Loucy (cell line): ENCODE data around the gene RNF149.
A peak's percentile ranks its signal among the peaks of the same experiment; 100 is the strongest.

ENCODE experiments used
- H2AFZ ChIP-seq: fragments of 200-600 bp; sonication (generic); 2 replicates; pipeline ENCODE4 v1.6.0; 2016; ENCODE audit warnings: antibody characterized with exemption, mild to moderate bottlenecking, low read length, moderate library complexity
- H3F3A ChIP-seq: fragments of 200-600 bp; 2 replicates; pipeline ENCODE4 v1.6.0; 2016; ENCODE audit warnings: antibody characterized with exemption, low read depth, mild to moderate bottlenecking
- H3K27me3 ChIP-seq: fragments of 200-600 bp; sonication (generic); 2 replicates; pipeline ENCODE4 v1.6.1; 2014; ENCODE audit warnings: low read length, mild to moderate bottlenecking; ENCODE audit not compliant: insufficient read depth, poor library complexity, severe bottlenecking
- H3K36me3 ChIP-seq: fragments of 200-600 bp; sonication (generic); 2 replicates; pipeline ENCODE4 v1.6.1; 2016; ENCODE audit warnings: low read length; ENCODE audit not compliant: insufficient read depth
- H3K4me1 ChIP-seq: fragments of 200-600 bp; sonication (generic); 2 replicates; pipeline ENCODE4 v1.5.1; 2014; ENCODE audit warnings: low read length, mild to moderate bottlenecking; ENCODE audit not compliant: insufficient read depth, poor library complexity, severe bottlenecking
- H3K4me2 ChIP-seq: fragments of 200-600 bp; sonication (generic); 2 replicates; pipeline ENCODE4 v1.6.0; 2014; ENCODE audit warnings: antibody characterized with exemption, low read length, low read depth, mild to moderate bottlenecking; ENCODE audit not compliant: poor library complexity, severe bottlenecking
- H3K4me3 ChIP-seq: fragments of 200-600 bp; sonication (generic); 2 replicates; pipeline ENCODE4 v1.5.1; 2014; ENCODE audit warnings: low read length, mild to moderate bottlenecking, mixed read lengths; ENCODE audit not compliant: poor library complexity, severe bottlenecking
- H3K79me2 ChIP-seq: fragments of 200-600 bp; sonication (generic); 2 replicates; pipeline ENCODE4 v1.6.1; 2014; ENCODE audit warnings: low read length; ENCODE audit not compliant: insufficient read depth
- H3K9ac ChIP-seq: fragments of 200-600 bp; sonication (generic); 2 replicates; pipeline ENCODE4 v1.6.0; 2014; ENCODE audit warnings: mild to moderate bottlenecking, low read depth, low read length, moderate library complexity; ENCODE audit not compliant: poor library complexity, severe bottlenecking
- H3K9me2 ChIP-seq: fragments of 200-600 bp; sonication (generic); replicated peaks from 2 replicates; pipeline ENCODE4 v1.6.1; 2016; ENCODE audit warnings: low read depth, low read length, mixed read lengths
- H3K9me3 ChIP-seq: fragments of 200-600 bp; sonication (generic); 2 replicates; pipeline ENCODE4 v1.6.1; 2014; ENCODE audit warnings: mild to moderate bottlenecking, antibody characterized with exemption, low read length, low read depth; ENCODE audit not compliant: insufficient read depth
- H4K20me1 ChIP-seq: fragments of 200-600 bp; sonication (generic); 2 replicates; pipeline ENCODE4 v1.6.0; 2014; ENCODE audit warnings: antibody characterized with exemption, low read length, mild to moderate bottlenecking; ENCODE audit not compliant: insufficient read depth, poor library complexity, severe bottlenecking
- CTCF ChIP-seq: fragments of 200-600 bp; sonication (generic); conservative IDR thresholded peaks from 2 replicates; pipeline ENCODE4 v1.5.1; 2014; ENCODE audit warnings: mild to moderate bottlenecking, antibody characterized with exemption, low read length
- EZH2phosphoT487 ChIP-seq: fragments of 200-600 bp; IDR thresholded peaks from 2 replicates; pipeline ENCODE4 v1.6.1; 2018; ENCODE audit warnings: antibody characterized with exemption, mild to moderate bottlenecking, moderate library complexity, borderline replicate concordance

The RNF149 gene

GRCh38 chr2:101351207-101351606, 42.7 kb upstream of the RNF149 start:
- Histone ChIP-seq H3F3A (no peaks in the 10 kb centered on the region), H3K36me3 (no peaks in the 10 kb centered on the region), H3K4me1 (peaks cover 5% of the 10 kb centered on the region), H3K4me2 (no peak overlapping the region), H3K9ac (no peak overlapping the region), H3K9me3 (no peaks in the 10 kb centered on the region), H4K20me1 (no peaks in the 10 kb centered on the region), H3K27me3 (no peaks in the 10 kb centered on the region), H3K9me2 (no peaks in the 10 kb centered on the region), H2AFZ (no peak overlapping the region), H3K4me3 (no peak overlapping the region), H3K79me2 (no peaks in the 10 kb centered on the region)
- TF ChIP-seq EZH2phosphoT487 (no peak), CTCF (no peak)

GRCh38 chr2:101349893-101350662, 41.6 kb upstream of the RNF149 start:
- Histone ChIP-seq H3K79me2 (no peaks in the 10 kb centered on the region), H3K4me3 (no peak overlapping the region), H3K4me2 (no peak overlapping the region), H3F3A (no peaks in the 10 kb centered on the region), H2AFZ (peak overlapping the region; percentile 71; the same call in 1 of the 2 replicates), H3K9me3 (no peaks in the 10 kb centered on the region), H4K20me1 (no peaks in the 10 kb centered on the region), H3K27me3 (no peaks in the 10 kb centered on the region), H3K9ac (no peak overlapping the region), H3K4me1 (peaks cover 5% of the 10 kb centered on the region), H3K9me2 (no peaks in the 10 kb centered on the region), H3K36me3 (no peaks in the 10 kb centered on the region)
- TF ChIP-seq CTCF = peak; percentile 51
- no peak for TF ChIP-seq EZH2phosphoT487

- Histone ChIP-seq H3K4me1 (peaks cover 5% of the 10 kb centered on the region), H3K27me3 (no peaks in the 10 kb centered on the region), H3K4me2 (no peak overlapping the region), H3K4me3 (no peak overlapping the region), H3F3A (no peaks in the 10 kb centered on the region), H3K36me3 (no peaks in the 10 kb centered on the region), H3K9me2 (no peaks in the 10 kb centered on the region), H4K20me1 (no peaks in the 10 kb centered on the region), H2AFZ (no peak overlapping the region), H3K9ac (no peak overlapping the region), H3K79me2 (no peaks in the 10 kb centered on the region), H3K9me3 (no peaks in the 10 kb centered on the region)
- TF ChIP-seq CTCF (no peak), EZH2phosphoT487 (no peak)
Measured at GRCh38 chr2:101348883-101349282, 40.4 kb upstream of the RNF149 start.
